ENCODE data around the gene ZNF302. TPM values are rescaled to one million over a fixed set of nuclear protein-coding genes. Genes with fewer than 3 reads are reported as not detected.

The ZNF302 gene
- total RNA-seq, 3 donors from 2014 or later (not counting 1 experiment from before 2014, with no cell fraction given): 13.8 to 23.6 (median 17.8) TPM

DNA sequence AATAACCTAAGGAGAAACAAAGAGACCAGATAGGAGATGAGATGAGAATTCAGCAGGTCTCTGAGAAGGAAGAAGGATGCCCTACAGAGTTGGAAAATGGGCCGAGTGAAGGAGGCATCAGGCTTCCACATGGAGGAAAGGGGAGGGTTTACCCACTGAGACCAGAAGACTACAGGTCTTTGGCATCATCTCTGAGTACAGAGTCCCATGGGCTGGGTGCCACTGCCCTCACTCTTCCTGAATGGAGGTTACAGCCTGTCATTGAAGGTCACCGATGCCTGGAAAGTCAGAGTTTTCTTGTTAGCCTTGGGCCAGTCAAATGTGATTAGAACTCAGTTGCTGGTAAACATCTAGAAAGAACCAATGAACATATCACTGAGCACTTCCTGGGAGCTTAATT is 9.9 kb downstream of the ZNF302 start:
- Mint-ChIP-seq H3K36me3 (peaks cover 52% of the 10 kb centered on the region), H3K27me3 (ENCODE audit: low read depth in 2 of 2) (peaks cover 10 to 15% of the 10 kb centered on the region in 2 donors), H3K4me3 (no peak overlapping the region), H3K27ac (no peak overlapping the region), H3K4me1 (no peaks in the 10 kb centered on the region), H3K9me3 (peaks cover 20 to 22% of the 10 kb centered on the region in 2 donors)
- Histone ChIP-seq H3K4me1 (ENCODE audit: control insufficient read depth, insufficient read depth, low read length) (no peaks in the 10 kb centered on the region), H3K27me3 (ENCODE audit: control insufficient read depth, insufficient read depth, low read length) (no peaks in the 10 kb centered on the region), H3K9me3 (ENCODE audit: control insufficient read depth, insufficient read depth, low read length) (peaks cover 22% of the 10 kb centered on the region), H3K4me3 (ENCODE audit: low read length) (no peak overlapping the region), H3K36me3 (ENCODE audit: control insufficient read depth, insufficient read depth, low read length) (peaks cover 19% of the 10 kb centered on the region), H3K27ac (ENCODE audit: low read length) (no peak overlapping the region)
- 67% methylated on average over 2 of the region's 2 CpGs for WGBS (ENCODE audit: insufficient coverage)
- no peak for ATAC-seq
- no peak for TF ChIP-seq CTCF (IDR thresholded peaks at IDR 0.05)
- intact Hi-C loops (cut with micrococcal nuclease): no loop called here
- no peak for DNase-seq

- 100% methylated on average over 1 of the region's 1 CpG for WGBS (ENCODE audit: insufficient coverage)
- no peak for TF ChIP-seq CTCF (IDR thresholded peaks at IDR 0.05)
- ATAC-seq (no peak), DNase-seq (no peak)
- Histone ChIP-seq H3K4me3 (ENCODE audit: low read length) (no peak overlapping the region), H3K27me3 (ENCODE audit: control insufficient read depth, insufficient read depth, low read length) (no peaks in the 10 kb centered on the region), H3K27ac (ENCODE audit: low read length) (no peak overlapping the region), H3K4me1 (ENCODE audit: control insufficient read depth, insufficient read depth, low read length) (no peaks in the 10 kb centered on the region), H3K9me3 (ENCODE audit: control insufficient read depth, insufficient read depth, low read length) (peaks cover 18% of the 10 kb centered on the region), H3K36me3 (ENCODE audit: control insufficient read depth, insufficient read depth, low read length) (peaks cover 7% of the 10 kb centered on the region)
- peaks cover 39% of the 10 kb centered on the region for H3K36me3 Mint-ChIP-seq
- H3K27ac Mint-ChIP-seq: no peak overlapping the region
- no peaks in the 10 kb centered on the region for H3K4me1 Mint-ChIP-seq
- H3K9me3 Mint-ChIP-seq: peaks cover 15 to 19% of the 10 kb centered on the region in 2 donors
- peaks cover 14 to 28% of the 10 kb centered on the region in 2 donors for H3K27me3 Mint-ChIP-seq (ENCODE audit: low read depth in 2 of 2)
- no peak overlapping the region for H3K4me3 Mint-ChIP-seq
- intact Hi-C loops (cut with micrococcal nuclease): no loop called here
Observed at GRCh38 chr19:34688592-34688991, 11.1 kb downstream of the ZNF302 start.

DNA sequence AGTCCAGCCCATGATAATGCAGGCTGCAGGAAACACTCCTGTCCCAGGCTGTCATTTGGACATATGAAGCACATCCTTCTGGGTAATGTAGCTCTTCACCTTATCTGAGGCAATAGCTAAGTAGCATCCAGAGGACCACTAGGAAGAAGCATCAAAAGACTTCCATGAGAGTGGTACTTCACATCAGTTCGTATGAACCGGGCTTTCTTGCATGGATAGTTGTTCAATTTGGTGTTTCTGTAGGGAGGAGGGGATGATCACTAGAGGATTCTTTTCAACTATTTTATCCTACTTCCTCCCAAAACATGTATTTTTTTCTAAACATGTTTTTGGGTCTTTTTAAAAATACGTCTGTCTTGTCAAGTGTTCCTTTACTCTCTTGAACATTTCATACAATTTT is 12.9 kb downstream of the ZNF302 start:
- no peak overlapping the region for H3K4me3 Mint-ChIP-seq
- 100% methylated on average over 3 of the region's 3 CpGs for WGBS (ENCODE audit: insufficient coverage)
- Histone ChIP-seq H3K4me3 (ENCODE audit: low read length) (no peak overlapping the region), H3K36me3 (ENCODE audit: control insufficient read depth, insufficient read depth, low read length) (no peaks in the 10 kb centered on the region), H3K9me3 (ENCODE audit: control insufficient read depth, insufficient read depth, low read length) (peaks cover 12% of the 10 kb centered on the region), H3K27me3 (ENCODE audit: control insufficient read depth, insufficient read depth, low read length) (no peaks in the 10 kb centered on the region), H3K27ac (ENCODE audit: low read length) (no peak overlapping the region), H3K4me1 (ENCODE audit: control insufficient read depth, insufficient read depth, low read length) (no peaks in the 10 kb centered on the region)
- no peak for ATAC-seq
- intact Hi-C loops (cut with micrococcal nuclease): no loop called here
- no peaks in the 10 kb centered on the region for H3K4me1 Mint-ChIP-seq
- no peak overlapping the region for H3K27ac Mint-ChIP-seq
- H3K9me3 Mint-ChIP-seq: peaks cover 11 to 12% of the 10 kb centered on the region in 2 donors
- no peak for TF ChIP-seq CTCF (IDR thresholded peaks at IDR 0.05)
- DNase-seq: no peak
- peaks cover 14 to 42% of the 10 kb centered on the region in 2 donors for H3K27me3 Mint-ChIP-seq (ENCODE audit: low read depth in 2 of 2)
- peaks cover 22% of the 10 kb centered on the region for H3K36me3 Mint-ChIP-seq

DNA sequence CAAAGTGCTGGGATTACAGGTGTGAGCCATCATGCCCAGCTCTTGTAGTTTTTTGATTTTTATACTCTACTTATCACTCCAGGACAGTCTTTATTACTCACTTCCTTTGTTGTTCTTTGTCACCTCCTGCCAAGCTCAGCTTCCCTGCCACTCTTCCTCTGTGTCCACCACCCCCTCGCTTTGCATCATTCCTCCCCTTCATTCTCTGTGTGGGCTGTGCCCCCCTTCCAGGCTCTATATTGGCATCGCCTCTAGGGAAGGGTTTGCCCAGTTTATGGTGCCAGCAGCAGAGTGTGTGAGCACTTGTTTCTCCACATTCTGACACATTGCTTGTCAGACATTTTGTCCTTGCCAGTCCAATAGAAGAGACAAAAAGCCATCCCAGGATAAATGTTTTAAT is 15.1 kb downstream of the ZNF302 start:
- peaks cover 6% of the 10 kb centered on the region in 2 donors for H3K9me3 Mint-ChIP-seq
- H3K4me1 ChIP-seq (ENCODE audit: control insufficient read depth, insufficient read depth, low read length): no peaks in the 10 kb centered on the region
- H3K27me3 Mint-ChIP-seq (ENCODE audit: low read depth in 2 of 2): peaks cover 14 to 44% of the 10 kb centered on the region in 2 donors

More for the DNA sequence above, 15.1 kb downstream of the ZNF302 start:
- no peaks in the 10 kb centered on the region for H3K36me3 Mint-ChIP-seq
- 32% methylated on average over 2 of the region's 2 CpGs for WGBS (ENCODE audit: insufficient coverage)
- no peaks in the 10 kb centered on the region for H3K36me3 ChIP-seq (ENCODE audit: control insufficient read depth, insufficient read depth, low read length)
- ATAC-seq (no peak), DNase-seq (no peak)
- no peak overlapping the region for H3K27ac Mint-ChIP-seq
- peaks cover 4% of the 10 kb centered on the region for H3K9me3 ChIP-seq (ENCODE audit: control insufficient read depth, insufficient read depth, low read length)
- H3K4me3 ChIP-seq (ENCODE audit: low read length): no peak overlapping the region
- no peak overlapping the region for H3K27ac ChIP-seq (ENCODE audit: low read length)
- H3K4me3 Mint-ChIP-seq: no peak overlapping the region
- H3K27me3 ChIP-seq (ENCODE audit: control insufficient read depth, insufficient read depth, low read length): no peaks in the 10 kb centered on the region
- no peak for TF ChIP-seq CTCF (IDR thresholded peaks at IDR 0.05)
- no peaks in the 10 kb centered on the region for H3K4me1 Mint-ChIP-seq
- intact Hi-C loops (cut with micrococcal nuclease): no loop called here
